ENCODE results near the gene TBATA.

- no peak for TF ChIP-seq EZH2 (IDR thresholded peaks at IDR 0.05)
- TF ChIP-seq POLR2AphosphoS5 (IDR thresholded peaks at IDR 0.05; ENCODE audit: borderline replicate concordance, low read depth, low read length) = no peak
Observed at GRCh38 chr10:70799124-70799523, 13.9 kb upstream of the TBATA start.
